Neural cell (in vitro differentiated cells): Measurements from ENCODE around the gene LGALS8. TPM values are rescaled to one million over a fixed set of nuclear protein-coding genes. Genes with fewer than 3 reads are reported as not detected.

Experiments
- H2AFZ ChIP-seq: fragments of 200-600, 300-800 bp; sonication (generic), shearing (Covaris generic); 2 replicates; pipeline ENCODE4 v1.6.0; 2014; ENCODE audit warnings: low read depth, mild to moderate bottlenecking, antibody characterized with exemption, low read length, moderate library complexity
- H3F3A ChIP-seq: fragments of 200-600 bp; shearing (Covaris generic); 2 replicates; pipeline ENCODE4 v1.6.1; 2016; ENCODE audit warnings: mild to moderate bottlenecking, moderate library complexity, mixed read lengths, antibody characterized with exemption, low read length; ENCODE audit not compliant: insufficient read depth, poor library complexity, severe bottlenecking
- H3K27ac ChIP-seq: fragments of 200-600, 300-800 bp; sonication (generic), shearing (Covaris generic); 2 replicates; pipeline ENCODE4 v1.5.1; 2014; ENCODE audit warnings: mild to moderate bottlenecking, low read length, moderate library complexity
- H3K27me3 ChIP-seq: fragments of 300-800, 200-600 bp; sonication (generic), shearing (Covaris generic); 2 replicates; pipeline ENCODE4 v1.6.0; 2014; ENCODE audit warnings: mild to moderate bottlenecking, low read depth, low read length, moderate library complexity; ENCODE audit not compliant: insufficient read depth
- H3K36me3 ChIP-seq: fragments of 300-800, 200-600 bp; sonication (generic), shearing (Covaris generic); 2 replicates; pipeline ENCODE4 v1.5.1; 2014; ENCODE audit warnings: mild to moderate bottlenecking, antibody characterized with exemption, low read length, moderate library complexity; ENCODE audit not compliant: insufficient read depth
- H3K4me2 ChIP-seq: fragments of 300-800, 200-600 bp; sonication (generic), shearing (Covaris generic); 2 replicates; pipeline ENCODE4 v1.6.0; 2014; ENCODE audit warnings: mild to moderate bottlenecking, low read length
- H3K4me3 ChIP-seq: fragments of 300-800, 200-600 bp; sonication (generic), shearing (Covaris generic); 2 replicates; pipeline ENCODE4 v1.5.1; 2014; ENCODE audit warnings: mild to moderate bottlenecking, low read length, moderate library complexity
- H3K79me2 ChIP-seq: fragments of 200-600 bp; shearing (Covaris generic); replicated peaks from 2 replicates; pipeline ENCODE4 v1.6.0; 2014; ENCODE audit warnings: mild to moderate bottlenecking, low read length, moderate library complexity; ENCODE audit not compliant: insufficient read depth
- H3K9ac ChIP-seq: fragments of 300-800, 200-600 bp; sonication (generic), shearing (Covaris generic); 2 replicates; pipeline ENCODE4 v1.6.1; 2016; ENCODE audit warnings: mild to moderate bottlenecking, low read length, mixed read lengths
- H3K9me2 ChIP-seq: fragments of 200-600 bp; shearing (Covaris generic); 2 replicates; pipeline ENCODE4 v1.6.1; 2016; ENCODE audit warnings: mild to moderate bottlenecking, low read length, mixed read lengths; ENCODE audit not compliant: insufficient read depth
- H3K9me3 ChIP-seq: fragments of 200-600, 300-800 bp; sonication (generic), shearing (Covaris generic); 2 replicates; pipeline ENCODE4 v1.6.1; 2016; ENCODE audit warnings: mild to moderate bottlenecking, mixed run types, low read length, moderate library complexity, mixed read lengths
- H4K20me1 ChIP-seq: fragments of 200-600 bp; shearing (Covaris generic); 2 replicates; pipeline ENCODE4 v1.6.1; 2016; ENCODE audit warnings: mild to moderate bottlenecking, mixed run types; ENCODE audit not compliant: insufficient read depth
- EP300 ChIP-seq: fragments of 450-650 bp; conservative IDR thresholded peaks from 2 replicates; pipeline ENCODE4 v1.6.1; 2014; ENCODE audit warnings: antibody characterized with exemption, mild to moderate bottlenecking, moderate library complexity; ENCODE audit not compliant: poor library complexity, severe bottlenecking
- EZH2 ChIP-seq: fragments of 200-600, 300-800 bp; shearing (Covaris generic), sonication (generic); IDR thresholded peaks from 2 replicates; pipeline ENCODE4 v1.6.1; 2014; ENCODE audit warnings: antibody characterized with exemption, low read length, borderline replicate concordance, mild to moderate bottlenecking; ENCODE audit not compliant: insufficient read depth, poor library complexity, severe bottlenecking
- MXI1 ChIP-seq: fragments of 450-650 bp; conservative IDR thresholded peaks from 2 replicates; pipeline ENCODE4 v1.6.1; 2014; ENCODE audit warnings: antibody characterized with exemption, mild to moderate bottlenecking; ENCODE audit not compliant: poor library complexity, severe bottlenecking
- POLR2AphosphoS5 ChIP-seq: IDR thresholded peaks from 2 replicates; pipeline ENCODE4 v1.6.1; 2012
- RAD21 ChIP-seq: fragments of 450-650 bp; conservative IDR thresholded peaks from 2 replicates; pipeline ENCODE4 v1.6.1; 2014; ENCODE audit warnings: antibody characterized with exemption, mild to moderate bottlenecking, moderate library complexity
- SMC3 ChIP-seq: fragments of 450-650 bp; conservative IDR thresholded peaks from 2 replicates; pipeline ENCODE4 v1.6.1; 2014; ENCODE audit warnings: antibody characterized with exemption, mild to moderate bottlenecking, moderate library complexity; ENCODE audit not compliant: poor library complexity
- TAF1 ChIP-seq: IDR thresholded peaks from 2 replicates; pipeline ENCODE4 v1.6.1; 2012; ENCODE audit warnings: low read depth
- polyA plus RNA-seq: library from polyadenylated mRNA; depleted of rRNA; stranded (reverse); fragments of >200 nt; gene quantifications from 2 replicates; pipeline ENCODE4 v1.2.3, GENCODE V29; 2014
- TF ChIP-seq, protein P1 (sequence below): fragments of 450-650 bp; IDR thresholded peaks from 2 replicates; pipeline ENCODE4 v1.5.1; 2014; ENCODE audit warnings: antibody characterized with exemption, mild to moderate bottlenecking, moderate library complexity; ENCODE audit not compliant: poor library complexity, severe bottlenecking
- TF ChIP-seq, protein P2 (sequence below): IDR thresholded peaks from 2 replicates; pipeline ENCODE4 v1.6.1; 2012; ENCODE audit warnings: borderline replicate concordance

Gene LGALS8
- polyA plus RNA-seq, 1 donor from 2014 or later, result 1.0 TPM

DNA sequence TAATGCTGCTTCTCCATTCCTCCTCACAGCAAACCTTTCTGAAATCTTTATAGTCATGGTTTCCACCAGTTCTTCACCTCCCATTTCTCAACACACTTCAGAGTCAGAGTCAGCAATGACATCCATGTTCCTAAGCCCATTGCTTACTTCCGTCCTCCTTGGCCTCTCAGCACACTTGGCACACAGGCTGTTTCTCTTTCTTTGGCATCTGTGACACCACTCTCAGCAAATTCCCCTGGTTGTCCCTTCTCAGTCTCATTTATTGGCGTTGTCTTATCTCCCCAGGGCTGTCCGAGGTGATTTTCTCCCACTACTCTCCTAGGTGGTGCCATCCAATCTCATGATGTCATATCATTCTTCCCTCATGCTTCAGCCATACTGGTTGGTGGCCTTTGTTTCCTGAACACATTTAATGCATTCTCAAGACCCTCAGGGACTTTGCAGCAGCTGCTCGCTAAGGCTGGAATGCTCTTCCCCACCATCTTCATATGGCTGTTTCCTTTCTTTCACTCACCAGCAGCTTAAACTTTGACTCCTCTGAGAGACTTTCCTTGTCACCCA lies 3.3 kb upstream of the LGALS8 start:
- Histone ChIP-seq H3K9ac (no peak overlapping the region), H3K4me3 (no peak overlapping the region), H3K36me3 (no peaks in the 10 kb centered on the region), H3K4me2 (no peak overlapping the region), H3K9me2 (no peaks in the 10 kb centered on the region), H3F3A (no peaks in the 10 kb centered on the region), H3K79me2 (no peaks in the 10 kb centered on the region), H3K9me3 (no peaks in the 10 kb centered on the region), H4K20me1 (no peaks in the 10 kb centered on the region), H3K27me3 (peaks cover 13% of the 10 kb centered on the region), H3K27ac (no peak overlapping the region), H2AFZ (no peak overlapping the region)
- TF ChIP-seq EZH2 (no peak), POLR2AphosphoS5 (no peak), TAF1 (no peak), SMC3 (no peak), EP300 (no peak), MXI1 (no peak), RAD21 (no peak)
- TF ChIP-seq, protein P1, sequence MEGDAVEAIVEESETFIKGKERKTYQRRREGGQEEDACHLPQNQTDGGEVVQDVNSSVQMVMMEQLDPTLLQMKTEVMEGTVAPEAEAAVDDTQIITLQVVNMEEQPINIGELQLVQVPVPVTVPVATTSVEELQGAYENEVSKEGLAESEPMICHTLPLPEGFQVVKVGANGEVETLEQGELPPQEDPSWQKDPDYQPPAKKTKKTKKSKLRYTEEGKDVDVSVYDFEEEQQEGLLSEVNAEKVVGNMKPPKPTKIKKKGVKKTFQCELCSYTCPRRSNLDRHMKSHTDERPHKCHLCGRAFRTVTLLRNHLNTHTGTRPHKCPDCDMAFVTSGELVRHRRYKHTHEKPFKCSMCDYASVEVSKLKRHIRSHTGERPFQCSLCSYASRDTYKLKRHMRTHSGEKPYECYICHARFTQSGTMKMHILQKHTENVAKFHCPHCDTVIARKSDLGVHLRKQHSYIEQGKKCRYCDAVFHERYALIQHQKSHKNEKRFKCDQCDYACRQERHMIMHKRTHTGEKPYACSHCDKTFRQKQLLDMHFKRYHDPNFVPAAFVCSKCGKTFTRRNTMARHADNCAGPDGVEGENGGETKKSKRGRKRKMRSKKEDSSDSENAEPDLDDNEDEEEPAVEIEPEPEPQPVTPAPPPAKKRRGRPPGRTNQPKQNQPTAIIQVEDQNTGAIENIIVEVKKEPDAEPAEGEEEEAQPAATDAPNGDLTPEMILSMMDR, result no peak
- TF ChIP-seq, protein P2, sequence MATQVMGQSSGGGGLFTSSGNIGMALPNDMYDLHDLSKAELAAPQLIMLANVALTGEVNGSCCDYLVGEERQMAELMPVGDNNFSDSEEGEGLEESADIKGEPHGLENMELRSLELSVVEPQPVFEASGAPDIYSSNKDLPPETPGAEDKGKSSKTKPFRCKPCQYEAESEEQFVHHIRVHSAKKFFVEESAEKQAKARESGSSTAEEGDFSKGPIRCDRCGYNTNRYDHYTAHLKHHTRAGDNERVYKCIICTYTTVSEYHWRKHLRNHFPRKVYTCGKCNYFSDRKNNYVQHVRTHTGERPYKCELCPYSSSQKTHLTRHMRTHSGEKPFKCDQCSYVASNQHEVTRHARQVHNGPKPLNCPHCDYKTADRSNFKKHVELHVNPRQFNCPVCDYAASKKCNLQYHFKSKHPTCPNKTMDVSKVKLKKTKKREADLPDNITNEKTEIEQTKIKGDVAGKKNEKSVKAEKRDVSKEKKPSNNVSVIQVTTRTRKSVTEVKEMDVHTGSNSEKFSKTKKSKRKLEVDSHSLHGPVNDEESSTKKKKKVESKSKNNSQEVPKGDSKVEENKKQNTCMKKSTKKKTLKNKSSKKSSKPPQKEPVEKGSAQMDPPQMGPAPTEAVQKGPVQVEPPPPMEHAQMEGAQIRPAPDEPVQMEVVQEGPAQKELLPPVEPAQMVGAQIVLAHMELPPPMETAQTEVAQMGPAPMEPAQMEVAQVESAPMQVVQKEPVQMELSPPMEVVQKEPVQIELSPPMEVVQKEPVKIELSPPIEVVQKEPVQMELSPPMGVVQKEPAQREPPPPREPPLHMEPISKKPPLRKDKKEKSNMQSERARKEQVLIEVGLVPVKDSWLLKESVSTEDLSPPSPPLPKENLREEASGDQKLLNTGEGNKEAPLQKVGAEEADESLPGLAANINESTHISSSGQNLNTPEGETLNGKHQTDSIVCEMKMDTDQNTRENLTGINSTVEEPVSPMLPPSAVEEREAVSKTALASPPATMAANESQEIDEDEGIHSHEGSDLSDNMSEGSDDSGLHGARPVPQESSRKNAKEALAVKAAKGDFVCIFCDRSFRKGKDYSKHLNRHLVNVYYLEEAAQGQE, result no peak

DNA sequence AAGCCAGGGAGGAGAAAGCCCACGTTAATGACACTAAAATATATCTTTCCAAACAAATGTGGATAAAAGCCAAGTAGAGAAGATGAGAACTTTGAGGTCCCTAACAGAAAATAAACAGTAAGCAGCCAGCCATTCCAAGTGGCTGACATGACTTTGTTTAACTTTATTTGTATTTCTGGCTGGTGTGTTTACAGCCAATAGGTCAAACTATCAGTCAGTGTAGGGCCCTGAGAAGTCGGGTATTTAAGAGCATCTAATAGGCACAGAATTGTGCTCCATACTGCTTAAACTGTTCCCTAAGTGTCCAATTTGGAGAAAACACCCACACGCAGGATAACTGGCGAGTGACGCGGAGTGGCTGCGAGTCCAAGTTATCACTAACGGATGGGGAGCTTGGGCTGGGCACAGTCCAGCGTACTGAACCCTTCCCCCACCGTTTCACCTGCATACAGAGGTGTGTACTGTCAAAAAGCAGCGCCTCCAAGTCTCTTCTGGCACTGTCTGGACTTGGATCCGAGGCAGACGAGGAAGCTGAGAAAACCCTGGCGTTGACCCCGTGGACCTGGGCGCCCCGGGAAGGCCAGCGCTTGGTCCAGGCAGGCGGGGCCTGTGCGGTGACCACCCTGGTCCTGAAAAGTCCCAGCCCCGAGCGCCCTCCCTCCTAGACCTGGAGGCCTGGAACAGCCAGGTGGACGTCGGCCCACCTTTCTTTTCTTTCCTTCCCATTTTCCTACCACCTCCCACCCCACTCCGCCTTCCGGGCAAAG lies 662 bp upstream of the LGALS8 start:
- H3K9me2 ChIP-seq, result no peaks in the 10 kb centered on the region
- H4K20me1 ChIP-seq, result no peaks in the 10 kb centered on the region
- no peaks in the 10 kb centered on the region for H3K36me3 ChIP-seq
- H3K9me3 ChIP-seq, result no peaks in the 10 kb centered on the region
- H3K4me2 ChIP-seq, result no peak overlapping the region
- H3K79me2 ChIP-seq, result no peaks in the 10 kb centered on the region
- peaks cover 16% of the 10 kb centered on the region for H3K27me3 ChIP-seq
- peak overlapping the region; percentile 64 for H3K4me3 ChIP-seq
- H3F3A ChIP-seq, result no peaks in the 10 kb centered on the region
- no peak overlapping the region for H3K27ac ChIP-seq
- TF ChIP-seq TAF1, result no peak
- no peak for TF ChIP-seq RAD21
- no peak for TF ChIP-seq EZH2
- TF ChIP-seq, protein P1, result no peak
- no peak for TF ChIP-seq MXI1
- TF ChIP-seq POLR2AphosphoS5, result no peak
- no peak for TF ChIP-seq EP300
- no peak for TF ChIP-seq SMC3
- TF ChIP-seq, protein P2, result no peak
- H3K9ac ChIP-seq, result no peak overlapping the region
- H2AFZ ChIP-seq, result no peak overlapping the region
